Astrocyte of the spinal cord (primary cell): Measurements from ENCODE around the gene CTXN3.

ENCODE experiments used
- DNase-seq: peaks from one replicate; pipeline ENCODE4 v3.0.0; 2011; ENCODE audit warnings: low read depth, low spot score
- H3K4me3 ChIP-seq: 2 replicates; pipeline ENCODE4 v1.5.1; 2011; ENCODE audit warnings: low read depth, mild to moderate bottlenecking, low read length, moderate library complexity
- CTCF ChIP-seq: IDR thresholded peaks from 2 replicates; pipeline ENCODE4 v1.5.1; 2012; ENCODE audit warnings: low read depth, mild to moderate bottlenecking, low read length, inconsistent platforms
- in situ Hi-C: cut with HindIII; loops from 2 replicates; pipeline ENCODE4 v1.10.0; 2017; ENCODE audit warnings: low sequenced_read_pairs

The CTXN3 gene

GRCh38 chr5:127700237-127700766 is 51.4 kb downstream of the CTXN3 start:
- no peak overlapping the region for H3K4me3 ChIP-seq
- TF ChIP-seq CTCF = no peak
- in situ Hi-C loops = no loop called here
- DNase-seq = no peak

- no peak overlapping the region for H3K4me3 ChIP-seq
- no peak for DNase-seq
- TF ChIP-seq CTCF = no peak
- in situ Hi-C loops = no loop called here
Measured at GRCh38 chr5:127702434-127702833, 53.6 kb downstream of the CTXN3 start.

- H3K4me3 ChIP-seq = no peak within 1 kb of the TSS
- no peak for DNase-seq
- in situ Hi-C loops = no loop called here
- no peak for TF ChIP-seq CTCF
Measured at GRCh38 chr5:127702926-127703561, 54.2 kb downstream of the CTXN3 start, which contains the start of gene CCDC192. TSS of gene CCDC192 (plus strand) at chr5:127703391. CDS start at chr5:127703446, 55 bp downstream.

GRCh38 chr5:127705120-127705892 is 56.4 kb downstream of the CTXN3 start:
- no peak for TF ChIP-seq CTCF
- DNase-seq = peak; percentile 80
- no peak overlapping the region for H3K4me3 ChIP-seq
- in situ Hi-C loops = no loop called here

GRCh38 chr5:127706691-127707090 is 57.8 kb downstream of the CTXN3 start:
- TF ChIP-seq CTCF = no peak
- DNase-seq = no peak
- H3K4me3 ChIP-seq = no peak overlapping the region
- in situ Hi-C loops = no loop called here

GRCh38 chr5:127707209-127707608 is 58.3 kb downstream of the CTXN3 start:
- TF ChIP-seq CTCF = no peak

More at GRCh38 chr5:127707209-127707608, 58.3 kb downstream of the CTXN3 start:
- H3K4me3 ChIP-seq = no peak overlapping the region
- in situ Hi-C loops = no loop called here
- no peak for DNase-seq
